GM06990 (cell line): ENCODE data around the gene RPTOR.

Source experiments
- DNase-seq: peaks from one replicate; pipeline ENCODE4 v3.0.0-alpha.2; 2011; ENCODE audit not compliant: insufficient read length; ENCODE audit errors: extremely low read depth
- H3K27me3 ChIP-seq: replicated peaks from 2 replicates; pipeline ENCODE4 v1.6.0; 2011; ENCODE audit warnings: low read length; ENCODE audit not compliant: control insufficient read depth, insufficient read depth
- H3K36me3 ChIP-seq: 2 replicates; pipeline ENCODE4 v1.5.1; 2011; ENCODE audit warnings: low read length; ENCODE audit not compliant: control insufficient read depth, insufficient read depth
- H3K4me3 ChIP-seq: replicated peaks from 2 replicates; pipeline ENCODE4 v1.5.1; 2011; ENCODE audit warnings: low read depth, mild to moderate bottlenecking, control low read depth, low read length
- CTCF ChIP-seq: IDR thresholded peaks from 2 replicates; pipeline ENCODE4 v1.5.1; 2011; ENCODE audit warnings: low read length, control low read depth, mild to moderate bottlenecking, inconsistent platforms; ENCODE audit not compliant: insufficient read depth, poor library complexity, severe bottlenecking

The RPTOR gene

GRCh38 chr17:80523956-80524712 is 20.5 kb upstream of the RPTOR start:
- Histone ChIP-seq H3K36me3 (no peaks in the 10 kb centered on the region), H3K4me3 (no peak overlapping the region), H3K27me3 (peaks cover 5% of the 10 kb centered on the region)
- DNase-seq: no peak
- TF ChIP-seq CTCF: no peak

- no peak for DNase-seq
- no peak overlapping the region for H3K4me3 ChIP-seq
- H3K36me3 ChIP-seq: no peaks in the 10 kb centered on the region
- peaks cover 2% of the 10 kb centered on the region for H3K27me3 ChIP-seq
- TF ChIP-seq CTCF: no peak
These were observed 18.3 kb upstream of the RPTOR start for GRCh38 chr17:80526116-80526910.

- peaks cover 2% of the 10 kb centered on the region for H3K27me3 ChIP-seq
These were observed 17.5 kb upstream of the RPTOR start for GRCh38 chr17:80527016-80527645.

GRCh38 chr17:80528536-80528935 is 16.1 kb upstream of the RPTOR start:
- no peak for TF ChIP-seq CTCF
- no peaks in the 10 kb centered on the region for H3K36me3 ChIP-seq
- H3K27me3 ChIP-seq: no peaks in the 10 kb centered on the region
- no peak overlapping the region for H3K4me3 ChIP-seq
- DNase-seq: no peak

More at GRCh38 chr17:80527016-80527645, 17.5 kb upstream of the RPTOR start:
- H3K4me3 ChIP-seq: no peak overlapping the region
- TF ChIP-seq CTCF: no peak
- H3K36me3 ChIP-seq: no peaks in the 10 kb centered on the region
- no peak for DNase-seq

GRCh38 chr17:80529104-80529903 is 15.3 kb upstream of the RPTOR start:
- DNase-seq: no peak
- Histone ChIP-seq H3K36me3 (no peaks in the 10 kb centered on the region), H3K4me3 (no peak overlapping the region), H3K27me3 (no peaks in the 10 kb centered on the region)
- TF ChIP-seq CTCF: no peak
